HL-60/S4 treated with phorbol 12-myristate 13-acetate at 8.2 ng/mL for 4 days and 3 days (cell line): ENCODE results near the gene COMMD1.
"Not testable (repeated sequence)": the region's sequence is repeated elsewhere in the genome, so short reads cannot be mapped to it uniquely, and the experiment has no call there.

ENCODE experiments used
- in situ Hi-C: fragments of 300-500 bp; cut with MboI; formaldehyde crosslinking; loops from 2 replicates; pipeline ENCODE4 v1.15.0; 2022; ENCODE audit warnings: low sequenced_read_pairs

COMMD1 gene

GRCh38 chr2:62010632-62011256, 105.3 kb downstream of the COMMD1 start:
- in situ Hi-C loops, result no loop called here

DNA sequence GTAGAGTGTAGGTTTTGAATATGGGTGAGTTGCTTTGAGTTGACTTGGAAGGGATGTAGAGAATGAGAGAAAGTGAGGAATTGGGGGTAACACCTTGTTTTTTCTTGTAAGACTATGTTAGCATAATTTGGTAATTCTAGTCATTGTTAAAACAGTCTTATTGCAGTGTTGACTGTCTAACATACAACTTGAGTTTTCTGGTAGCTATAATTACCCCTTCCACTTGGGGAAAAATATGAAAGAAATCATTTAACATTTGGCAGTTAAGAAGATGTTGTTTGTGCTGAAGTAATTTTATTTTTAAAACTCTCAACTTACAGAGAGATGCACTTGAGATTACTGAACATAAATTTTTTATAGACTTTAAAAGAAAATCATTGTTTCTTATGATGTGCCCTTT, 108.2 kb downstream of the COMMD1 start:
- in situ Hi-C loops, result no loop called here

GRCh38 chr2:62014102-62014501, 108.6 kb downstream of the COMMD1 start:
- in situ Hi-C loops, result no loop called here

DNA sequence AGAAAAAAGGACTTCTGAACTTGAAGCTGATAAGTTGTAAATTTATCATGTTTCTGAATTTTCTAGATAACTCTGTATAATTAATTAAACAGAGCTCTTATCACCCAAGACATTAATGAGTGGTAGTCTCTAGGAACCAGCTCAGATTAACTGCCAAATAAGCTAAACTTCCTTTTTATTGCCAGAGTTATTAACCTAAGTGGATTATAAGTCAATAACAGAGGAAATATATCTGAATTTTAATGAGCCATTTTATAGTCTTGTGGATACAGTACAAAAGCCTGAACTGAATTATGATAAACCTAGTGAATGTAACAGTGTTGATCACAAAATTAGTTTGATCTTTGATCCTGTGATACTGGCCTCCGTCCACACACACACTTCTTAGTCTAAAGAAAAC, 111.5 kb downstream of the COMMD1 start:
- in situ Hi-C loops, result no loop called here

- in situ Hi-C loops, result no loop called here
Observed at GRCh38 chr2:62029910-62030309, 124.4 kb downstream of the COMMD1 start.

DNA sequence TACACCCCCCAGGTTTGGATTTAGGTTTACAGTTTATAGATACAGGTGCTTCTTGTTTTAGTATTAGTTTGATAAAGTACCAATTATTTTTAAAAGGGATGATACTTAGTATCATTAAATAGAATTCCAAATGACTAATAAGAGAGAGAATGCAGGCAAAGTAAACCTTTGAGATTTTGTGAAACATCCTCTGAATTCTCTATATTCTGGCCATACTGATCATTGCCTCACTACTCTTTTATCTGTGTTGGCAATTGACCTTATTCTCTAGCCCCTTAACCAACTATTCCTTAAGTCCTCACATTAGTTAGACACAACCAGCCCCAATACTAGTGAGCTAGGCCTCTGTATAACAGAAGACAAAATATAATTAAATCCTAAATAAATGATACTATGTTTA, 125.4 kb downstream of the COMMD1 start:
- in situ Hi-C loops, result no loop called here

DNA sequence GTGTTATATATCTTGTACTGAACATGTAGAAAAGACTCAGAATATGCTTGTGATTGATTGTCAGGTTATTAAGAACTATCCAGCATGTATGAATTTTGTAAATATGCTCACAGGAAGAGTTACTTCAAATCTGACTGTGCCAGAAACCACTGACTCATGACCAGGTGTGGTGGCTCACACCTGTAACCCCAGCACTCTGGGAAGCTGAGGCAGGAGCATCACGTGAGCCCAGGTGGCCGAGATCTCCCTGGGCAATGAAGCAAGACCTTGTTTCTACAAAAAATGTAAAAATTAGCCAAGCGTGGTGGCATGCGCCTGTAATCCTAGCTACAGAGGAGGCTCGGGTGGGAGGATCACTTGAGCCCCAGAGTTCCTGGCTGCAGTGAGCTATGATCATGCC, 126.6 kb downstream of the COMMD1 start:
- in situ Hi-C loops, result no loop called here

DNA sequence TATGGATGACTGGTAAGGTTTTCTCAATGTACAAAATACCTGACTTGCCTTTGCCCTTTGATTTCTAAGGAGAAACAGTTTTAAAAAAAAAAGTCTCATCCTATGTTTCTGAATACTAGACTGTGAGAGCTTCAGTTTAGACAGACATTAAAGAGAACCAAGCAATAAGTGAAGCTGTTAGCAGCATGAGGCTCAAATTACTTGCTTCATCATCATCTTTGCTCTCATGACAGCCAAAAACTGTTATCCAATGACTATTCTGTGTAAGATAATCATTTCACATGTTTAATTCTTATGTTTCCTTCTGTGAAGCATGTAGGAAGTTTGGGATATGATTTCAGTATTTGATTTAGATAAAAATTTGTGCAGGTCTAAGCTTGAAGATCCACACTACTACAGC, 129.2 kb downstream of the COMMD1 start:
- in situ Hi-C loops, result no loop called here

GRCh38 chr2:62036229-62036628, 130.8 kb downstream of the COMMD1 start:
- in situ Hi-C loops, result no loop called here

DNA sequence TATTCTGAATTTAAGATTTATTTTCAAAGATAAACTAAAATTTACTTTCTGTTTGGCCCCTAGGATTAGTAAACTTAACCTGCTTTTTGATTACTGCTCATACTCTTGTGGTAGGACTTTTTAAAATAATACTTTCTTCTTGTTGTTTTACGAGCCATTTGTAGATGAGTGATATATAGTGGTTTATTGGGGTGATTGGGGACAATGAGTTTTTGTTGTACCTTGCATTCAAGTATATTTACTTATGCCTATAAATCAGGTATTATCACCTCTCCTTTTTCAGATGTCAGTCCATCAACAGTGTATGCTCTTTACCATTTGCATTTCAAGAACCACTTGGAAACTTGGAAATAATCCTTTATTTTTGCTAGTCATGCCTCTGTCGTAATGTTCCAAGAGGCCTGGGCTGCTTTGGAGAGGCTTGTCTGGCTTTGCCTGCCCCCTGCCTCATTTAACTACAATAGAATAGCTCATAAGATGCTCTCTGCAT, 131.3 kb downstream of the COMMD1 start:
- in situ Hi-C loops, result no loop called here

- in situ Hi-C loops, result no loop called here
Observed at GRCh38 chr2:62038975-62039771, 133.7 kb downstream of the COMMD1 start.

GRCh38 chr2:62040926-62041325, 135.5 kb downstream of the COMMD1 start:
- in situ Hi-C loops, result no loop called here

DNA sequence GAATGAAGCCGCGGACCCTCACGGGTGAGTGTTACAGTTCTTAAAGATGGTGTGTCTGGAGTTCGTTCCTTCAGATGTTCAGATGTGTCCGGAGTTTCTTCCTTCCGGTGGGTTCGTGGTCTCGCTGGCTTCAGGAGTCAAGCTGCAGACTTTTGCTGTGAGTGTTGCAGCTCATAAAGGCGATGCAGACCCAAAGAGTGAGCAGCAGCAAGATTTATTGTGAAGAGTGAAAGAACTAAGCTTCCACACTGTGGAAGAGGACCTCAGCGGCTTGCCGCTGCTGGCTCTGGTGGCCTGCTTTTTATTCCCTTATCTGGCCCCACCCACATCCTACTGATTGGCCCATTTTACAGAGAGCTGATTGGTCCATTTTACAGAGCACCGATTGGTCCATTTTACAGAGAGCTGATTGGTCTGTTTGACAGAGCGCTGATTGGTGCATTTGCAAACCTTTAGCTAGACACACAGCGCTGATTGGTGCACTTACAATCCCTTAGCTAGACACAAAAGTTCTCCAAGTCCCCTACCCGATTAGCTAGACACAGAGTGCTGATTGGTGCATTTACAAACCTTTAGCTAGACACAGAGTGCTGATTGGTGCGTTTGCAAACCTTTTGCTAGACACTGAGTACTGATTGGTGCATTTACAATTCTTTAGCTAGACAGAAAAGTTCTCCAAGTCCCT, 136.4 kb downstream of the COMMD1 start:
- in situ Hi-C loops, result not testable (repeated sequence)

DNA sequence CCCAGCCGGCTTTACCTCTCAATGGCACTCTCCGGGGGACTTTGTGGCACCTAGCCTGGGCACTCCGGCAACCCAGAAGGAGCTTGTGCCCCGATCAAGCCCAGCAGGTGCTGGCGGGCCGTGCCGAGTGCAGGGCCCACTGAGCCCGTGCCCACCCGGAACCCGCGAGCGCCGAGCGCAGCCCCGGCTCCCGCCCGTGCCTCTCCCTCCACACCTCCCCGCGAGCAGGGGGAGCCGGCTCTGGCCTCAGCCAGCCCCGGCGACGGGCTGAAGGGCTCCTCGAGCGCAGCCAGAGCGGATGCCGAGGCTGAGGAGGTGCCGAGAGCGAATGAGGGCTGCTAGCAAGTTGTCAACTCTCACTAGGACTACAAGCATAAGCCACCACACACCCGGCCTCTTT, 136.9 kb downstream of the COMMD1 start:
- in situ Hi-C loops, result no loop called here

DNA sequence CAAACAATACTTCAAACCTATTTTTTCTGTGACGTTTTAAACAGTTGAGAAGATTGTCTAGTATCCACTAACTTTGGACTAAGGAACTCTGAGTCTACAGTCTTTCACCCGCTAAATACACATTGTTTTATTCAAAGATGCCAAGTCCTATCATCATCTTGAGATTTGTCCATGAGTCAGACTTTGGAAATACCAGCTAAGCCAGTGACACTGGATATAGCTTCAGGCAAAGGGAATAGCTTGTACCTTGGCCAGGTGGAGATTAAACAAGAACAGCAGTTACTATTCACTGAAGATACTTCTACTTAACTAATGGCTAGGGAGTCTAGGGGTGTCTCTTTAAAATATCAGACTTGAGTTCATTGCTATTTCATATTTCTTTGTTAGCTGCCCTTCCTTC, 137.5 kb downstream of the COMMD1 start:
- in situ Hi-C loops, result no loop called here

DNA sequence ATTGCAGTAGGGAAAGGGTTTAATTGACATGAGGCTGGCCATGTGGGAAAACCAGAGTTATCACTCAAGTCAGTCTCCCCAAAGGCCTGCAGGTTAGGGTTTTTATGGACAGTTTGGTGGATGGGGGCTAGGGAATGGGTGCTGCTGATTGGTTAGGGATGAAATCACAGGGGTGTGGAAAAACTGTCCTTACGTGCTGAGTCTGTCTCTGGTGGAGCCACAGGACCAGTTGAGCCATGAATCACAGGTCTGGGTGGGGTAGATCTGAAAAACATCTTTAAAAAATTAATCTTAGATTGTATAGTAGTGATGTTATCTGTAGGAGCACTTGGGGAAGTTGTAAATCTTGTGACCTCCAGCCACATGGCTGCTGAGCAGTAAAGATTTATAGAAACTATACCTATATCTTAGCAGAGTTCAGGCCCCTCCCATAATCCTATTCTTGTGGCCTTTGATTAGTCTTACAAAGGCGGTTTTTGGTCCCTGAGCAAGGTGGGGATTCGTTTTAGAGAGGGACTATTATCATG, 139.6 kb downstream of the COMMD1 start:
- in situ Hi-C loops, result no loop called here

GRCh38 chr2:62046141-62046540, 140.7 kb downstream of the COMMD1 start:
- in situ Hi-C loops, result no loop called here

DNA sequence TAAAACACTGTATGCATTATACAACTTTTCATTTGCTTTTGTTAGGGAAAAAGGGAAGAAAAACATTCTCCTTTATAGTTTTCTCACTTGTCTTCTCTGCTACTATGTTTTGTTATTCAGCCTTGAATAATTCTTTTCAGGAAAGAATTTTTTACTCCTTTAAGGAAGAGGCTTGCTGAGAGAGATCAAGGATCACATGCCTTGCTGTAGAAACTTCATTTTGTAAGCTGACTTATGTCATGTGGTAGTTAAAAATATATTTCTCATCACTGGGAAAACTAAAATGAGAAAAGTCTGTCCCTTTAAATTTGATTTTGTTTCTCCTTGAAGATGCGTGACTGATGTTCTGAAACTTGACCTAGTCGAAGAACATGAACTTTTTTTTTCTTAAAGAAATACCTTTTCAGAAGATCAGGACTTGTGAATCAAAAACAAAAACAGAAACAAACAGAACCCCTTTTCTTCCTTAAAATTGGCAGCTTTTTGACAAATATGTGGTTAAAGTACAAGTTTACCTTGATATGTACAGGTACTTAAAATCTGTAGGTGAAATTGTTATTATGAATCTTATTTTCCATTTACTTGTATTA, 145.1 kb downstream of the COMMD1 start:
- in situ Hi-C loops, result no loop called here

GRCh38 chr2:62054029-62054791, 148.7 kb downstream of the COMMD1 start:
- in situ Hi-C loops, result no loop called here

- in situ Hi-C loops, result no loop called here
Observed at GRCh38 chr2:62054916-62055450, 149.5 kb downstream of the COMMD1 start.
